ENCODE results near the gene PROX2.

DNA sequence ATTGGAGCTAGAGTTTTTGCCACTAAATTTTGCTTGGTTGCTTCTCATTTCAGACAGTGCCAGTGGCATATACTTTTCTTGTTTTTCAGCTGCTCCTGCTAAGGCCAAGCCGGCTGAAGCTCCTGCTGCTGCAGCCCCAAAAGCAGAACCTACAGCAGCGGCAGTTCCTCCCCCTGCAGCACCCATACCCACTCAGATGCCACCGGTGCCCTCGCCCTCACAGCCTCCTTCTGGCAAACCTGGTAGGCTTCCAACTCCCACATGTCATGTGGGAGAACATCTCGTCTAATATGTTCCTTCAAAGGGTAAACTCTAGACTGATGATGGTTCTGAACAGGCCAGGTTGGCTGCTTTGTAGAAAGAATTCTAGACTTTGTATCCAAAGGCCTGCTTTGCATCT lies 16.8 kb upstream of the PROX2 start:
- TF ChIP-seq, protein P1, sequence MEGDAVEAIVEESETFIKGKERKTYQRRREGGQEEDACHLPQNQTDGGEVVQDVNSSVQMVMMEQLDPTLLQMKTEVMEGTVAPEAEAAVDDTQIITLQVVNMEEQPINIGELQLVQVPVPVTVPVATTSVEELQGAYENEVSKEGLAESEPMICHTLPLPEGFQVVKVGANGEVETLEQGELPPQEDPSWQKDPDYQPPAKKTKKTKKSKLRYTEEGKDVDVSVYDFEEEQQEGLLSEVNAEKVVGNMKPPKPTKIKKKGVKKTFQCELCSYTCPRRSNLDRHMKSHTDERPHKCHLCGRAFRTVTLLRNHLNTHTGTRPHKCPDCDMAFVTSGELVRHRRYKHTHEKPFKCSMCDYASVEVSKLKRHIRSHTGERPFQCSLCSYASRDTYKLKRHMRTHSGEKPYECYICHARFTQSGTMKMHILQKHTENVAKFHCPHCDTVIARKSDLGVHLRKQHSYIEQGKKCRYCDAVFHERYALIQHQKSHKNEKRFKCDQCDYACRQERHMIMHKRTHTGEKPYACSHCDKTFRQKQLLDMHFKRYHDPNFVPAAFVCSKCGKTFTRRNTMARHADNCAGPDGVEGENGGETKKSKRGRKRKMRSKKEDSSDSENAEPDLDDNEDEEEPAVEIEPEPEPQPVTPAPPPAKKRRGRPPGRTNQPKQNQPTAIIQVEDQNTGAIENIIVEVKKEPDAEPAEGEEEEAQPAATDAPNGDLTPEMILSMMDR (IDR thresholded peaks at IDR 0.05 in 4 of 5, conservative IDR thresholded peaks at IDR 0.05 in 1 of 5): no peak
- no peak for TF ChIP-seq POLR2A (IDR thresholded peaks at IDR 0.05)
